Caki2 (cell line): ENCODE results near the gene ASB13. TPM values are rescaled to one million over a fixed set of nuclear protein-coding genes. Genes with fewer than 3 reads are reported as not detected.

Experiments
- DNase-seq: peaks from one replicate; pipeline ENCODE4 v3.0.0-alpha.2; 2015; ENCODE audit warnings: low read depth
- in situ Hi-C: cut with HindIII; loops from 2 replicates; pipeline ENCODE4 v1.10.0; 2016; ENCODE audit warnings: low sequenced_read_pairs, low pct_unique_long_range_greater_than_20kb, mixed read lengths
- total RNA-seq: library from RNA; depleted of rRNA; stranded (reverse); fragments of >200 nt; shearing (Covaris generic); gene quantifications from 2 replicates; pipeline ENCODE4 v1.2.3, GENCODE V29; 2014; ENCODE audit warnings: low replicate concordance

Gene ASB13
- total RNA-seq, 1 experiment from 2014 or later: 28.8 TPM

DNA sequence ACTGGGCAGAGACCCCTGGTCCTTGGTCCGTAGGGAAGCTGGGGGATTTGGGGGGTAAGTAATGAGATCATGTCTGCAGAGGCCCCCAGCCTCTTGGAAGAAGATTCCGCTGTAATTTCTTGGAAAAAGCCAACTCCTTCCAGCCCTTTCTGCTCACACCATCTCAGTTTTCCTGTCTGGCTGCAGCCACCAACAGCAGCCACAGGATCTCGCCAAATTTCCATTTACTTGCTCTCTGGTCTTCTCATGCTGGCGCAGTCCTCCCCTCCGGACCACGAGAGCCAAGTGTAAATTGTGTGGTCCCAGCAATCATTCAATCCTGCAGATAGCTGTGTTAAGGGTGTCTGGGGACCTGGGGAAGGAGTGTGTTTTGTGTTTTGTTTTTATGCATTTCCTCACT, 49.6 kb downstream of the ASB13 start:
- in situ Hi-C loops: no loop called here
- DNase-seq: no peak

DNA sequence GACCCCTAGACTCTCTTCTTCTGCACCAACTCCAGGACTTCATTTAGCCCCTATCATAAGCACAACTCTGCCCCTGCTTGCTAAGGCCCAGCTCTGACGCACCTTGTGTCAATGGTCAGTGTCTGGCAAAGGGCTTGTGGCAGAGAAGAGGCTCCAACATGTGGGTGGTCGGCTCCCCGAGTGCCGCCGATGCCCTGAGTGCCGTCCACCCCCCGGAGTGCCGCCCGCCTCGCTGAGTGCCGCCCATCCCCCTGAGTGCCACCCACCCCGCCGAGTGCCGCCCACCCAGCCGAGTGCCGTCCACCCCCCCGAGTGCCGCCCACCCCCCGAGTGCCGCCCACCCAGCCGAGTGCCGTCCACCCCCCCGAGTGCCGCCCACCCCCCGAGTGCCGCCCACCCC, 50.3 kb downstream of the ASB13 start:
- in situ Hi-C loops: no loop called here
- DNase-seq: no peak

DNA sequence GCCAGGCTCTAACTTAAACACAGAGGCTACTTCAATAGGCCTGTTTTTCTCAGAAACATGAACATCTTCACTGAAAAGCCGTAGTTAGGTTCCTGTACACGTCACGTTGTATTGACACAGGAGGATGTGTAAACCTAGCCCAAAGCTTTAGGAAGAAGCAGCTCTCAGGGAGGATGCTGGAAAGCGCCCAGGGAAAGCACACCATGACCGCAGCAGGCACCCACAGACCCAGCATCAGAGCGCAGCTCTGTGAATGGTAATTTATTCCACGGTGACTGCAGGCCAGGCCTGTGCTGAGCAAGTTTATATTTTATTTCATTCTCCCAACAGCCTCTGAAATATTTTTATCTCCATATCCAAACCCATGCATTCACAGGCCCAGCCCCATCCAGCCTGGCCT, 51.1 kb downstream of the ASB13 start:
- DNase-seq: no peak
- in situ Hi-C loops: no loop called here

DNA sequence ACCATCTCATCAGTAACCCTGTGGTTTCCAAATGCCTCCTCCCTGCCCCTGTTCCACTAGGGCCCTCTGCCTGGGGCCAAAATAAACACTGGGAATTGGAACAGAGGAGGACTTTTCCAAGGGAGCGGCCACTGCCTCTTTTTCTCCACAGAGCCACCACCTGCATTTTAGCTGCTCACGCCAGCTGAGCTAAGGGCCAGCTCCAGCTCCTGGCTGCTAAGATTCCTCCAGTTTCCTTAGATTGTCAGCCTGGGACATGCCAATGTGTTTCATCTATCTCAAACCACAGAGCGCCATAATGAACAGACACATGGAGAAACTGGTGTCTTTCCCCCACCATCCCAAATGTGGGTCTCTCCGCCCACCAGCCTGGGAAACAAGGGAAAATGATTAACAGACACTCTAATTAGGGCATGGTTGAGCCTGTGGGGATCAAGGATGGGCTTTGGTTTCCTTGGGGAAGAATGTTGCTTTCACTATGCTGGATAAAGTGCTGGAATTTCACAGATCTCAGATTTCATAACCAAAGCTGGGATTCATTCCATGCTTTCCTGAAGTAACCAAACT, 52.2 kb downstream of the ASB13 start:
- in situ Hi-C loops: no loop called here

DNA sequence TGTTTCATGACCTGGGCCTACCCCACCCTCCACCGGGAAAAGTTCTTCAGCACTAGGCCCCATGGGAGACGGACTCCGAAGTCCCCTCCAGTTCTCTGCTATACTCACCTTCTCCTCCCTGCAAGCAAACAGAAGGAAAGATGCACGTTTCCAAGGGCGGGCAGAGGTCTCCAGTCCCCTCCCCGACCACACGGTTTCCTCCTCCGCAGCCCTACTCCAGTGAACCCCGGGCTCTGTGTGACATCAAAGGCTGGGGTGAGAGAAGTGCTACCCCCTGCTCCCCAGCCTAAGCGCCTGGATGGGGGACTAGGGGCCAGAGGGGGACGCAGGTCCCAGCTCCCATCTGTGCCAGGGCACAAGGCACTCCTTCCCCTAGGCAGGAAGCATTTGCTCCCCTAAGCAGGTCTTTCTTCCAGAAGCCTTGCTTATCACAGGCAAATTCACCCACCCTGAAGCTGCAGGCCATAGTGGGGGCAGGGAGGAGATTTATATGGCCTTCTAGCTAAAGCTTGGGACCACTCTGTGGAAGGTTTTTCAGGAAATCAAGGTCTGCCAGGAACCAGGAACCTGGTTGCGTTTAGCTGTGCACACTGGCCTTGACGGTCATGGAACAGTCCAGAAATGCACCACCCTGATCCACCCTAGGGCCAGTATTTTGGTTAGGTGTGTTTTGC, 52.8 kb downstream of the ASB13 start:
- in situ Hi-C loops: no loop called here
- DNase-seq: no peak

More for the DNA sequence above, 52.2 kb downstream of the ASB13 start:
- peak; percentile 28 for DNase-seq

DNA sequence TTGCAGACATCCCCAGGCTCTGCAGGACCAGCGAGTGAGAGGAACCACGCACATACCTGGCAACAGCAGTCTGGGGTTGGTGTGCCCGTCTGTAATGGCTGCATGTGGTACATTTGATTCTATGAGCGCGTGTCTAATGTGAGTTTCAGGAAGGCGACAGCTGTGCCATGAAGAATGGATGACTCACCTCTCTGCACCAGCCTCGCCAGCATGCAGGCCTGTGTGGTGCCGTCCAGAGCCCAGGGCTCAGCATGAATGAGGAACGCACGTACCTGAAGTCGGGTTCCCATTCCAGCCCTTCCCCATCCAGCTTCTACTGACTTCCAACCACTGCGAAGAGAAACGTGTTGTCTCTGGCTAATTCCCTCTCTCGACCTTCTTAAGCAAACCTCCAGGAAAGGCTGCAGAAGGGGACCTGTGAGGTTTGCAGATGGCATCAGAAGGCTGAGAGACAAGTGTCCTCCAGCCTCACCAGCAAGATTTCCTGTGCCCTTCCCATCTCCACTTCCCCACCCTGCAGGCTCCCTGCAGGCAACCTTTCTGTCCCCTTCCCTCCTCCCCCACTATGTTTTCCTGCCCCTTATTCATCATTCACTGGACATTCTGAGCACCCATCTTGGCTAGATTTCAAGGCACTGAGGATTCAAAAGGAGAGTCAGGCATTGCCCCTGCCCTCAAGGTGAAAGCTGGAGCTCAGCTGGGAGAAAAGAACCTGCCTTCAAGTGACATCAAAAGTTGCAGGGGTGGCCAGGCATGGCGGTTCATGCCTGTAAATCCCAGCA, 54.3 kb downstream of the ASB13 start:
- DNase-seq: peak; percentile 58

DNA sequence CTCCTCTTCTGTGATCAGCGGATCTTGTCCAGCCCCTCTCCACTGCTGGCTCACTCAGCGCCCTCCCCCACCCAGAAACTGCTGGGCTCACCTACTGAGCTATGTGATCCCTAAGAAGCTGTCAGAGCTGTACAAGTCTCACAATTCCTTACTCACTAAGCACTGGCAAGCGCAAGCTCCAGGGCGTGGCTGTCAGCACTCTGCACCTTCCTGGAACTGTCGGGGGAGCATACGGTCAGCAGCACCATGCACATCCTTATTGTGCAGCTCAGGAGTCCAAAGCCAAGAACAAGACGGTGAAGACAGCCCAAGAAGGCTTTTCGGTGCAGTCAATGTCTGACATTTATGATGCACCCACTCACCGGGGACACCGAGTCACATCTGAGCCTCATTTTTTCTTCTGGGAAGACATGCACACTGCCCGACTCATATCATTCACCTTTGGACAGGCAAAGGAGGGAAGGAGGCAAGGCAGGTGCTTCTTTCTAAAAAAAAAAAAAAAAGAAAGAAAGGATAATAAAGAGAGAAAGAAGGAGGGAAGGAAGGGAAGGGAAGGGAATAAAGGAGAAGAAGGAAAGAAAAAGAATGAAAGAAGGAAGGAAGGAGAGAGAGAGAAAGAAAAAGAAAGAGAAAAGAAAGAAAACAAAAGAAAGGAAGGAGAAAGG, 56.3 kb downstream of the ASB13 start:
- DNase-seq: peak; percentile 73
- in situ Hi-C loops: no loop called here

More for the DNA sequence above, 54.3 kb downstream of the ASB13 start:
- in situ Hi-C loops: no loop called here

DNA sequence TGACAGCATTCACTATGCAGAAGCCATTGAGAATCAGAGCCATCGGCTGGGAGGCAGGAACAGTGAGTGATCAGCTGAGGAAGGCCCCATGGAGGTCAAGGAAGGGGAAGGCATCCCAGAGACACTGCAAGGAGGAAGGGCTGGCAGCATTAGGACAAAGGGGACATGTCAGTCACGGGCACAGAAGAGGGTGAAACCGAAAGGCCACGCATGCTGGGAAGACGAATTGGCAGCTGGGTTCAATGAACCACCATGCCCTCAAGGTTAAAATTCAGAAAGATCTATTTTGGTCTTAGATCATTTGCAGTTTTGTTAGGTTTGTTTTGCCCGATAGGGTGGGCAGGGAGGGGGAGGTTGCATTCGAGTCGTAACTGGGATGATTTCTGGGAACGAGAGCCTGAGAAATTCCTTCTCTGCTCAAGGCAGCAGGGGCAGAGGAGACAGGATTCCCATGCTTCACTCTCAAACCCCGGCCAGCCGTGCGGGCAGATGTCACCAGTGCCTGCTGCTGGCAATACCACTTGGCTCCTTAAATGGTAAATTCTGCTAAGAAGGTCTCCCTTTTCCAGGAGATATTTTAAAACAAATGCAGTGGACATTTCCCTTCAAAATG, 57.7 kb downstream of the ASB13 start:
- in situ Hi-C loops: no loop called here
- DNase-seq: no peak

DNA sequence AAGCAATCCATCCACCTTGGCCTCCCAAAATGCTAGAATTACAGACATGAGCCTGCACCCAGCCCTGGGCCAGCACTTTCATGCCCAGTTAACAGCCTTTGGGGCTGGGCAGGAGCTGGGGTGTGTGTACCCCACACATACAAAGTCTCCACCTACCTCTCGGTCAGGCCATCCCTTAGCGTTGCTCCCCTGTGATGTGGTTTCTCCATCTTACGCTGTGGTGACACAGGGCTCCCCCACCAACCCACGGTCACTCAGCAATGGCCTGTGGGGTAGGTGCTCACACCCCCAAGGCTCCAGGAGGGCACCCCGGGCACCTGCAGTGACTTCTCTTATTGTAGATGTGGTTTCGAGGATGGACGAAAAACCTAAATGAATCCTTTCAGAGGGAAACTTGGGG, 58.8 kb downstream of the ASB13 start:
- no peak for DNase-seq
- in situ Hi-C loops: no loop called here

DNA sequence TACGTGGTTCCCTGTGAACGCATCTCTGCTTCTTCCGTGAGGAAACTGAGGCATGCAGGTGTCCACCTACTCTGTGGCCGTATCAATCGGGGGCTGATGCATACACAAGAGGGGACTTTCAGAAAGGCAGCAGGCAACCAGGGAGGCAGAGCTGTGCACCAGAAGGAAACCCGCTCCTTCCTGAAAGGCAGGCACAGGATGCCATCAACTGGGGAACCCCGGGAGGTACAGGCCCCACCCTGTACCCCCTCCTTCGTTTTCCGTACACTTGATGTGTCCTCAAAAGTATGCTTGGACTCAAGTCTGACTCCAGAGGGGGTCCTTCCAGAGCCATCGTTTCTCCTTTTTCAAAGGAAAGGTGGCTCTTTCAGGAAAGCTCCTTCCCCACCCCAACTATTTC, 59.5 kb downstream of the ASB13 start:
- DNase-seq: no peak
- in situ Hi-C loops: no loop called here

DNA sequence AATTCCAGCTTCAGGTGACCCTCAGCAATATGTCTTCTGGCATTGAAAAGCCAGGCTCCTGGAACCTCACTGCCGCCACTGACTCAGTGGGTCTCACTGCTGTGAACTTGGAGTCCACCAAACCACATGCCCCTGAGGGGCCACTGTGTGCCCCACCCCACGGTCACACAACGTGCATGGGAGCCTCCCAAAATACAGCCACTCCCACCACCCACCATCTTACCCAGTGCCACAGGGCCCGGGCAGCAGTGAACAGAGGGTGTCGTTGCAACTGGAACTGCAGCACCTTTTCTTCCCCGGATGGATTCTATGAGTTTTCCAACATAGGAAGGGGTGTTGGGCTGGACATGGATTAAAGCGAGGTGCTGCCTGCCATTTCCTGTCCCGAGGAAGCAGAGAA, 60.1 kb downstream of the ASB13 start:
- in situ Hi-C loops: no loop called here
- DNase-seq: no peak

DNA sequence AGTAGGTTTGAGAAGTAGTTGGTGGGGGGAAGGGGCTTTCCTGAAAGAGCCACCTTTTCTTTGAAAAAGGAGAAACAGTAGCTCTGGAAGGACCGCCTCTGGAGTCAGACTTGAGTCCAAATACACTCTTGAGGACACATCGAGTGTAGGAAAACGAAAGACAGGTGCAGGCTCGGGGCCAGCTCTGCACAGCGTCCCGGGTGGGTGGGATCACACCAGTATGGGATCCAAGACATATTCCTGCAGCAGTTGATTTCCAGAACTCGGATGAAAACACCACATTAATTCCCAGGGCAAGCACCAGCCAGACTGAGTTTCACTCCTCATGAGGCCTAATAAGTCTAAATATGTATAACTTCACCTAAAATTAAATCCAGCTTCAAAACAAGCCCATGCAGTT, 61.4 kb downstream of the ASB13 start:
- in situ Hi-C loops: no loop called here

DNA sequence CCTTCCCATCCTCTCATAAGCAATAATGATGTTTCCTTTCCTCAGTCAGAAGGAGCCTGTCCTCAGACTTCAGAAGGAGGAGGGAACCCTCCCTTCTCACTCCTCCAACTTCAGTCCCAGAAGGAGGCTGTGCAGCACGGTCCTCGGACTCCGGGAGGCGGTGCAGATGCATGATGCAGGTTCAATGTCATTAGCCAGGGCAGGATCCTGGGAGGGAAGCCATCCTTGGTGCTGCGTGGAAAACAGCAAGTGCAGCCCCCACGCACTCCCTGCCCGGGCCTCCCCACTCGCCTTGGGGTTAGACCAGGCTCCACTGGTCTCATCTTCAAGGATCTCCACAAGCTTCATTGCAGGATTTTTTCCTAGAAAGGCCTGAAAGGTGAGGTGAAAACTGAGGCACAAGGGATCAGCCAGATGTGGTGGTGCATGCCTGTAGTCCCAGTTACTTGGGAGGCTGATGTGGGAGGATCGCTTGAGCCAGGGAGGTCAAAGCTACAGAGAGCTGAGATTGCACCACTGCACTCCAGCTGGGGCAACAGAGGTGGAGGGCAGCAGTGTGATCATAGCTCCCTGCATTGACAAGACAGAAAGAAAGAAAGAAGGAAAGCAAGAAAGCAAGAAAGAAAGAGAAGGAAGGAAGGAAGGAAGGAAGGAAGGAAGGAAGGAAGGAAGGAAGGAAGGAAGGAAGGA, 62.0 kb downstream of the ASB13 start:
- DNase-seq: no peak
- in situ Hi-C loops: no loop called here

More for the DNA sequence above, 61.4 kb downstream of the ASB13 start:
- no peak for DNase-seq

DNA sequence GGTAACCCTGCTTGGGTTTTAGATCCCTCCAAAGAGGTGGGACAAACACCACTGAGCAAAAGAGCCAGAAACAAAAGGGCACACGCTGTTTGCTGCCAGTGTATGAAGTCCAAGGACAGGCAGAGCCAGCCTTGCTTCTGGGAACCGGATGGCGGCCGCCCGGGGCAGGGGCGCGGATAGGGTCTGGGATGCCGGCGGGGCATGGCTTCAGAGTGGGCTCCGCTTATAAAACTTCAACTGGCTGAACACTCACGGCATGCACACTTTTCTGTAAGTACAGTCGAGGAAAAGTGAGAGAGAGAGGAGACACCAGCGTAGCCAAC, 62.6 kb downstream of the ASB13 start:
- no peak for DNase-seq
- in situ Hi-C loops: no loop called here

DNA sequence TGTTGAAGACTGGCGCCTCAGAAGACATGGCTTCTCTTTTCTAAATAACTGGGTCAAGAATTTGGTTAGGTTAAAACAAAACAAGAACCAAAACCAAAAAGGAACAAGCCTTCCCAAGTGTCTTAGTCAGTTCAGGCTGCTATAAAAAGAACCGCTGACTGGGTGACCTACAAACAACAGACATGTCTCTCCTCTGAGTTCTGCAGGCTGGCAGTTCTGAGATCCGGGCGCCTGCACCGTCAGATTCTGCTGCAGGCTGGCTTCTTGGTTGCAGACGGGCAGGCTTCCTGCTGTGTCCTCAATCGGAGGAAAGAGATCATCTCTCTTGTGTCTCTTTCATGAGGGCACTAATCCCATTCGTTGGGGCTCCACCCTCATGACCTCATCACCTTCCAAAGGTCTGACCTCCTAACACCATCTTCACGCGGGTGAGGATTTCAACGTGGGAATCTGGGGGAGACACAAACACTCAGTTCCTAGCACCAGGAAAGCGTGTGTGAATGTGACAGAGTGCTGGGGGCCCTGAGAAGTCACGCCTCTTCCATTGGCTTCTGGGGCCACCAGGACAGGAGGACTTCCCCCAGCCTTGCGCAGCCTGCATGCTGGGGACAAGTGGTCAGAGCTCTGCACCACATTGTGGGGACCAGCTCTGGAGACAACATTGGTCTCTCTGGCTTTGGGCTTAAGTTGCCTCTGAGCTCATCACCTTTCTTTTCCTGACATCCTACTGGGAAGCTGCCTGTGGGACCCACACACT, 63.1 kb downstream of the ASB13 start:
- no peak for DNase-seq
- in situ Hi-C loops: no loop called here

DNA sequence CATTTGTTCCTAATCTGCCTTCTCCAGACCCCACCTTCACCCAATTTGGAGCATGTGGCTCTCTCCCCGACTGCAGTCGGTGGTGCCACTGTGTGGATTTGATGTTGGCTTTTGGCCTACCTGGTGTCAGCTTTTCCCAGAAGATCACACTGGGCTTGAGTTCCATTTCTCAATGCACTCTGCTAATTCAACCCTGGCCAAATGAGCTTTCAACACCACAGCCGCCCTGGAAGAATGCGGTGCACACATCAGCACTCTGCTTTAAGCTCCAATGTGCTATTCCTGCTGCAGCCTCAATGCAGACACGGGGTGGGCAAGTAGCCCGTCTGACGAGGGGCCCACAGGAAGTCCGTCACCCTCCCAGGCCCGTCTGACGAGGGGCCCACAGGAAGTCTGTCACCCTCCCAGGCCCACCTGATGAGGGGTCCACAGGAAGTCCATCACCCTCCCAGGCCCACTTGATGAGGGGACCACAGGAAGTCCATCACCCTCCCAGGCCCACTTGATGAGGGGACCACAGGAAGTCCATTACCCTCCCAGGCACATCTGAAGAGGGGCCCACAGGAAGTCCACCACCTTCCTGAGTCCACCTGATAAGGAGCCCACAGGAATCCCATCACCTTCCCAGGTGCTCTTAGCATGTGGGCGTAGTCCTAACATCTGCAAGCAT, 64.4 kb downstream of the ASB13 start:
- no peak for DNase-seq
- in situ Hi-C loops: no loop called here

DNA sequence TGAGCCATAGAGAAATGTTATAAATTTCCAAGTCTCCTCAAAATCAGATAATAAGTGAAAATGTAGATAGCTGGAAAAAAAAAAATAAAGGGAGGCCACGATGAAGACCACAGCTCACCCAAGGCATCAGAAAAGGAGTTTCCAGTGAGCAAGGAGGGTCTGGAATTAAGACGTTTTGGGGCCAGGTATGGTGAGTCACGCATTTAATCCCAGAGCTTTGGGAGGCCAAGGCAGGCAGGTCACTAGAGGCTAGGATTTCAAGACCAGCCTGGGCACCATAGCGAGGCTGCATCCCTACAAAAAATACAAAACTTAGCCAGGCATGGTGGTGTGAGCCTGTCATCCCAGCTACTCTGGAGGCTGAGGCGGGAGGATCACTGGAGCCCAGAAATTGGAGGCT, 65.5 kb downstream of the ASB13 start:
- in situ Hi-C loops: no loop called here

More for the DNA sequence above, 65.5 kb downstream of the ASB13 start:
- no peak for DNase-seq
